GM19372 (cell line): ENCODE measurements around the gene STAT4.

ENCODE experiments used
- ATAC-seq: cut with Tn5 transposase; IDR thresholded peaks from one replicate; pipeline ENCODE4 v1.9.1; 2021; ENCODE audit warnings: mild to moderate bottlenecking, low read depth, moderate library complexity; ENCODE audit not compliant: unreplicated experiment

STAT4 gene

GRCh38 chr2:191150600-191151330, at the start of gene STAT4:
Gene STAT4, minus strand, starts transcription at chr2:191150994. Its CDS starts 2,791 bp downstream, at chr2:191148203.
- peak; percentile 83 for ATAC-seq

GRCh38 chr2:191199929-191200512, 49.2 kb upstream of the STAT4 start:
- ATAC-seq: no peak

GRCh38 chr2:191198271-191198670, 47.5 kb upstream of the STAT4 start:
- no peak for ATAC-seq

GRCh38 chr2:191197096-191197495, 46.3 kb upstream of the STAT4 start:
- ATAC-seq: no peak

GRCh38 chr2:191195021-191195420, 44.2 kb upstream of the STAT4 start:
- ATAC-seq: no peak

GRCh38 chr2:191190861-191191552, 40.2 kb upstream of the STAT4 start:
- no peak for ATAC-seq

GRCh38 chr2:191190435-191190834, 39.6 kb upstream of the STAT4 start:
- ATAC-seq: no peak

- no peak for ATAC-seq
These were observed 38.4 kb upstream of the STAT4 start for GRCh38 chr2:191189112-191189635.

- no peak for ATAC-seq
These were observed 37.8 kb upstream of the STAT4 start for GRCh38 chr2:191188550-191189093.

- no peak for ATAC-seq
These were observed 36.5 kb upstream of the STAT4 start for GRCh38 chr2:191187105-191187829.

- ATAC-seq: no peak
These were observed 33.7 kb upstream of the STAT4 start for GRCh38 chr2:191184457-191184856.

- no peak for ATAC-seq
These were observed 32.7 kb upstream of the STAT4 start for GRCh38 chr2:191183516-191183915.

GRCh38 chr2:191183081-191183480, 32.3 kb upstream of the STAT4 start:
- no peak for ATAC-seq

GRCh38 chr2:191180713-191181112, 29.9 kb upstream of the STAT4 start:
- no peak for ATAC-seq

GRCh38 chr2:191180276-191180675, 29.5 kb upstream of the STAT4 start:
- ATAC-seq: no peak

- ATAC-seq: no peak
These were observed 28.2 kb upstream of the STAT4 start for GRCh38 chr2:191178806-191179514.

- no peak for ATAC-seq
These were observed 27.2 kb upstream of the STAT4 start for GRCh38 chr2:191177751-191178736.

- ATAC-seq: no peak
These were observed 26.1 kb upstream of the STAT4 start for GRCh38 chr2:191176801-191177438.
